ENCODE data around the gene CNTN4. TPM values are rescaled to one million over a fixed set of nuclear protein-coding genes. Genes with fewer than 3 reads are reported as not detected.

CNTN4 gene
- polyA plus RNA-seq, 3 donors = 28.0 to 30.2 (median 29.7) TPM

DNA sequence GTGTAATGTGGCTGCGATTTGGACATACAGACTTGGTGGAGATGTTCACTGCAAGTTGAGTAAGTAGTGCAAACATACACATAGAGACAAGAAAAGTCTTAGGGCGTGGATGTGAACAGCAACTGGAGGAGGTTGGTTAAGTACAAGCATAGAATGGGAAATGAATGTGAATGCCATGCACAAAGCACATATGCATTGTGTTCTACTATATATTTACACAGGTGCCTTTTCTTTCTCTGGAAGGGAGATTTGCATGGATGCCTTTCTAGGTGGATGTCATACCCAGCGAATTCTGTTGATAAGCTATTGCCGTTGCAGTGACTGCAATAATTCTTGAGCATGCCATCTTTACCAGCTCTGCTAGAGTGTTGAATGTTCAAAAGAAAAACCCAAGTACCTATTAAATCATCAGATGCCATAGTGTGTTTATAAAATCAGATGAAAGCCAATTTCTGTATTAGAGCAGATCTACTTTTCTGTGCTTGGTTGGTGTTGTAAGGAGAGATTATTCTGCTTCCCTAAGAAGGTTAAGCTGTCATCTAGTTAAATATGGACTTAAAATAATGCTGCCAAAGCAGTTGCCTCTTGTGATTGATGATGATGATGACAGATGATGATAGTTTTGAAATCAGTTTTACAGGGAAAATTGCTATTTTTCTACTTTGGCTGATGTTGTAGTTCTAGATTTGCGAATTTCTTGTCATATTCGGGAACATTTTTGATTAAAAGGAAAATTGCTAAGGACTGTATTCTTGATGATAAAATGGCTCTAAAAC lies 148.4 kb downstream of the CNTN4 start:
- DNase-seq = no peak

DNA sequence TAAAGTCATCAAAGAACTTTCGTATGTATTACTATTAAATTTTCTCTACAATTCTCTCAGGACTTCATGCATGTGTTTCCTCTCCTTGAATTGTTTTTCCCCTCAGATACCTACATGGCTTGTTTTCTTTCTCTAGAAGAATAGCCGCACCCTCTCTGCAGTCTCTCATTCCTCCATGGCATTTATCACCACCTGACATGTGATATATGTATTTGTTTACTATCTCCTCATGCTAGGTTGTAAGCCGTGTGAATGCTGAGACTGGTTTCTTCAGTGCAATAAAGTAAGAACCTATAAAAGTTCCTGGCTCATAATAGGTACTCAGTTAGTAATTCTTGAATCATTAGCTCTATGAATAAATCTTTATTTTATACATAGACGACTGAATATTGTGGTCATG lies 149.2 kb downstream of the CNTN4 start:
- DNase-seq = no peak

DNA sequence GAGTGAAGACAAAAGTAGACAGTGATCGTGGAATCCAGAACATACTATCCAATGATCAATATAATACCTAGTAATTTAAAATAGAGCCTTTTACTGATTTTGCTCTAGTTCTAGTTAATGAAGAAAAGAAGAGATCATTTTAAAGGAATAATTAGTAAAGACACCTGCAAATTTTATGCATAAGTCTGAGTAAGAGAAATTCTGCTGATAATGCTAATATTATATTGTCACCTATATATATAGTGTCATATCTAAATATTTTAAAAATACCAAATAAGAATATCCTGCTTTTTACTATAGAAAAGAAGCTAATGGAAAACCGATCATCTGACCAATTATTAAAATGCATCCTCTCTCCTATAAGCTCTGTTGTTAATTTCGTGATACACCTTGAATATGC lies 152.1 kb downstream of the CNTN4 start:
- DNase-seq = no peak

DNA sequence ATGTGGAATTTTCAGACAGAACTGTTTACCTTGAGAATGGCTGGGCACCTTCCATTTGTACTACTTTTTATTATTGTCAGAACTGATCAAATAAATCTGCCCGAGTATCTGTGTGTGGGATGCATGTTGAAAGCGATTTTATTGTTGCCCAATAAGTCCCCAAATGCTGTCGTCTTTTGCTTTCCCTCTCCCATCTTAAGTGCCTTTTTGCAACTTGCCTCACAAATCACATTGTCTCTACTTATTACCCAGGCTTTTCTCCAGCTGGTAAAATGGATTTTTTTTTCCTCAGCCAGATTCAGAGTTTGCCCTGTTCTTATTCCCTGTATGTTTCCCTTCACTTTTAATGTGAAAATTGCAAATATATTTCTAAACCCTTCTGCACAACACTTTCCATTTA lies 163.1 kb downstream of the CNTN4 start:
- DNase-seq = no peak

DNA sequence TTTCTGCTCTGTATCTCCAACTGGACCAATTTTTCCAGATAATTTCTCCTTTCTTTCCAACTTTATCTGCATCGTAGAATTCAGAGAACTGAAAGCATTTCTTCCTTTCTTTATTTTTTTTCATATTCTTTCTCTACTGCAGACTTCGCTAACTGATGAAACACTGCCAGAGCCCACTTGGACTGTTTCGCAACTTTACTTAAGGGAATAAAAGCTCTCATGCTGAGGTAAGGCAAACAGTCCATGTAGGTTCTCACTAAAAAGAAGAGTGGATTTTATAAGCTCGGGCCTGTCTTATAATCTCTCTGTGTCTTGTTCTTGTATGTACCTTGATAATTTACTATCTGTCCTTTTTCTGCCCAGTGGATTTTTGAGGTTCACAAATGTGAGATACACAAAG lies 163.5 kb downstream of the CNTN4 start:
- DNase-seq = no peak

DNA sequence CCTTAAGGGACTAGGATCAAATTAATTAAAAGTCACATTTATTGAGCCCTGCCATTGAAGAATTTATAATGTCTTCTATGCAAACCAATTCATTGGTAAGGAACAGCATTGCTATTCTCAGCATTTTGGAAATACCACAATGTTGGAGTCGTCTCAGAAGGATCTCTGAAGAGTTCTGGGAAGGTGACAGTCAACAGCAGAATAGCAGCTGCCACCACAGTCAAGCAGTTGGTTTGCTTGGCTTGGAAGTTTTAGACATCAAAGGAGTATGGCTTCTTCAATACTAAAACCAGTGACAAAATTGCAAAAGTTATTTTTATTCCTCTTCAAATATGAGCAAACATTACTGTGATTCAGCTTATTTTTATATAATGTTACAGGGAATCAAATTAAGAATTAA lies 167.9 kb downstream of the CNTN4 start:
- no peak for DNase-seq

DNA sequence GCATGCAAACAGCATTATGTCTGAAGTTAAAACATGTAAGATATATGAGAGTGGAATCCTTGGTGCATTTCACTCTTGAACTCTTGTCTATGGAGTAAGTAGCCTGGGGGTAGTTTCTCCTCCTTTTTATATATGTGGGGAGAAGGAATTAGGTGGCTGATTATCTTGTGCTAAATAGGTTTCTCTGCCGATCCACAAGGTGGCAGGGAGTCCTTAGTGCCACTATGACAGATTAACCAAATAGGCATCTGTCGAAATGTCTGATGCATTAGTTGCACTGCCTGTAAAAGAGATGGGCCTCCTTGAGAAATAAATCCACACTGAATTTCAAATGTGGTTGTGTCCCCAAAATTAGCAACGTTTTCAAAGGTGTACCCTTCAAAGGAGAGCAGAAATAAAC lies 170.1 kb downstream of the CNTN4 start:
- DNase-seq = no peak

DNA sequence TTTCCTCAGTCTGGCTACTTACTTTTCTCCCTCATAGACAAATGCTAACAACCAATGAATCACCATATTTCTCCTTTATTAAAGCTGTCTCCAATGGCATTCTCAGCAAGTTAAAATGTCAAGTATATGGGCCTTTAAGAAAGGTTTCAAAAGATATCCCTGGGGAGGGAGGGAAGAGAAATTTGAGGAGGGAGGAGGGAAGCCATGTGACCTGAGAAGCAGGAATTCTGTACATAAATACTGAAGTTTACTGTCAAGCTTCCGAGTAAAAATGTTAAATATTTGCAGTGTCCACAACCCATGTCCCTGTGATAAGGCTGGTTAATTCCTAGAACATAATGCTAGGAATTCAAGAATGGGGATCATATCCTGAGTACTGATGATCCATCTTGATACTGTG lies 175.9 kb downstream of the CNTN4 start:
- DNase-seq = peak; percentile 48

DNA sequence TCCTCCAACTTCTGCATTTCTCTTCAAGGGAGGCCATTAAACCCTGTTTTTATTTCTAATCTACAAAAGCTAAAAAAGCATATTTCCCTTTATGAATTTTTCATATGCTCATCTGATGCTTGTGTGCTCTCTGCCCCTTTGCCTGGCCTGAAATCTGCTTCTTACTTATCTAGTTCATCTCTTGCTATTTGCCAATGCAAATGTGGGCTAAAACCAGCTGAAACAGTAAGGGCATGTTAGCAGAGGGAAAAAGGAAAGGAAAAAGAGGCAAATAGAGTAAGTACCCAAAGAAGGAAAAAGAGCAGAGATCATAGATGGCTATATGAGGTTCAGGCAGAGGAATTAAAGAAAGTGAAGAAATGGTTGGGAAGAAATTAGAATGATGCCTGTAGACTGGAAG lies 185.2 kb downstream of the CNTN4 start:
- no peak for DNase-seq

DNA sequence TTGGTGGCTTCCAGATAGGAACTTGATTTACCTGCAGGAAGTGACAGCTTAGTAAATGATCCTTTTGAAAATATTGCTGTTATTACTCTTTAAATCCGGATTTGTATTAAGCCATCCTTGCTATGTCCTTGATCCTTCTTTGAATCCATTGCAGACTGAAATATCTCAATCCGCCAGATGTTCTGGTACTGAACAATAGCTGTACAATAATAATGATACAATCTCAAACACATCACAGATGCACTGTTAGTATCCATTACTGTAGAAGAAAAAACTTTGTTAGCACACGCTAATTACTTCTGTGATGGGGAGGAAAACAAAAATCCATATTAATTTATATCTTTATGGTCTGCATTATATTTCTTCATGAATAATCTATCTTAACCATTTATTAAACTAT lies 202.3 kb downstream of the CNTN4 start:
- DNase-seq = no peak

DNA sequence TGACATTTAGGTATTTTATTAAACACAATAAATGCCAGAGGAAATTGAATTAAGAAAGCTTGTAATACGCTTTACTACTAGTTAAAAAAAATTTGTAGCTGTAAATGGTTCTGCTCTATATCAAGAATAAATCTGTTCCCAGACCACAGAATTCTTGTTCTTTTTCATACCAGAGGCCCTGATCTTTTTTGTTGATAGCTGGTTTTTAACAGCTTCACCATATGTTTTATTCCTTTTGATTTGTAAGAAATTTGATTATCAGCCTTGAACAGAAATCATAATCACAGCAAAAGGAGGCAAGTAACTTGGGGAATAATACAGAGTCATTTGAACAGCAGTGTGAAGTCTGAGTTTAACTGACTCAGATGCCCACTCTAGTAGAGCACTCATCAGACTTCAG lies 202.7 kb downstream of the CNTN4 start:
- DNase-seq = no peak

DNA sequence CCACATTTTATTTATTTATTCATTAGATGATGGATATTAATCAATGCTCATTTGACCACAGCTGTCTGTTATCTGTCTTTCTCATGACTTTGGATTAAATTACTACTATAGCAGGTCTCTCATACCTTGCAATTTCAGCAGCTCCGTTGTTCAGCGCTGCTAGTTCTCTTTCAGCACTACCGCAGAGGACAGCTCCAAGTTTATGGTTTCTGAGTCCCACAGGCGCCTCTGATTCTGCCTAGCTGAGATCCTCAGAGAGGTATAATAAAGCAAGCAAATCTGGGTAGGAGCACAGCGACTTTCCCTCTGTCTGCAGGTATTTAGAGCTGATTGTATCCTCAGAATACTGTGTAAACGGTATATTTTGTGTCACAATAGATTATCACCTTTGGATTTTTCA lies 204.9 kb downstream of the CNTN4 start:
- DNase-seq = peak; percentile 75

DNA sequence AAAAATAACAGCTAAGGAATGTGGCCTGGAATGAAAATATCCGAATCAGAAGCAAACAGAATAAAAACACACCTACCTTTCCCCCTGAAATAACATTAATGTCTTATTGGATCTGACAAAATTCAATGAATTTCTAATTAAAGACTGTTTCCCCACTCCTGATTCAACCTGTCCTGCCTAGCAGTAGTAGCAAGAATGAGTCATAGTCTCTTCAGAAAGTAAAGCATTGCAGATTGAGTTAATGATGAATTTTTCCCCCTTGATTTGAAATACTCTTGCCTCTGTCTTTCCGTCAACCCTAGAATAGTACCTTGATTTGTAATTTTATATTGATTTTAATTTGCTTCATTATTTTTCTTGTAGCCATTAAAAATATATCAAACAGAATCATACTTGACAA lies 212.4 kb downstream of the CNTN4 start:
- DNase-seq = no peak

DNA sequence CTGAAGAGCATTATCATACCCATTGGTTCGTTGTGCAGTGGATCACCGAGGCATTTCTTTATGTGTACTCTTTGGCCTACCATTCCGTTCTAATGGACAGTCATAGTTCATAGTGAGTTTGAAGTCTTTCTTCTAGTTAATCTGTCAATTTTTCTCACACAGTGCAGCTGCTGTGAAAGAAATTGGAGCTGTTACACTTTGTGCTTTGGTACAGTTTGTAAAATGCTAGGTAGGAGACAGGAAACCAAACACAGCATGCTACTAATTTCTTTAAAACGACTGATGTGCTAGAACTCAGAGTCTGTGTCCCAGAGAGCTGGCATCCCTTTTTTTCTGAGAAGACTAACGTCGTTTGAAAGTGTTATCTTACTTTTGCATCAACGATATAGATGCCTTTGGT lies 218.9 kb downstream of the CNTN4 start:
- DNase-seq = no peak

DNA sequence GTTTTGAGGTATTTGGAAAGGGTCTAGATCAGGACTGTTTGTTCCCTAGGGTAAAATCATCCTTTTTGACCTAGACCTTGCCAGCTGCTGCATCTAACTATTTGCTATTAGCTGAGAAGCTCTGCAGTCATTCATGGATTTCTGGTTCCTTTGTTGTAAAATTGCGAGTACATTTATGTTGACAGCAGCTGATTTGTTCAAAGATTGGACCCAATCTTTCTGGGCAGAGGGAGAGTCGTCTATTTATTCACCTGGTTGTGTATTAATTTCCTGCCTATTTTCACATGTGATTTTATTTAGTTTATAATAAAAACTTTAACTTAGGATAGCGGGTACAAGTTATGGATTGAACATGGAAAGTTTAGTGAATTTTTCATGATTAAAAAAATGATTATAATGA lies 236.3 kb downstream of the CNTN4 start:
- no peak for DNase-seq

DNA sequence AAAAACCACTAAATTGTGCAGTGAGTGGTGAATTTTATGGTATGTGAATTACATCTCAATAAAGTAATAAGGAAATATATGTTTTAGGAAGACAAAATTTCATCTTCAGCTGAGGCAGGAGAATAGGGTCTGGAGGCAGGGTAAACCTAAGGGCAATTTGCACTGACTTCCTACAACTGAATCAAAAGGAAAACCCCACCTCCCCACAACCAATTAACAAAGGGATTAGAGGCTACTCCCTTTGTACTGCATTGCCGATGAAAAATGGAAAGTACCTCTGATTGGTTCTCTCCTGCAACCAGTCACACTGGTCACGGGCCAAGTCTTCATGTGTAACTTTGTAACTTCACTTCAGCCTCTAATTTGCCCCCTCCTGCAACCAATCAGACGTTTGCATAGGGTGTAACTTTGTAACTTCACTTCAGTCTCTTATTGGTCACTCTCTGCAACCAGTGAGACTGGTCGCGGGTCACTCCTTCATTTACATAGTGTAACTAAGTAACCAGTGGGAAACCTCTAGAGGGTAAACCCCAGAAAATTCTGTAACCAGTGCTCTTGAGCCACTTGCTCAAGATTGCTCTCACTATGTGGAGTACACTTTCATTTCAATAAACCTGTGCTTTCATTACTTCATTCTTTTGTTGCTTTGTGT lies 244.5 kb downstream of the CNTN4 start:
- no peak for DNase-seq

DNA sequence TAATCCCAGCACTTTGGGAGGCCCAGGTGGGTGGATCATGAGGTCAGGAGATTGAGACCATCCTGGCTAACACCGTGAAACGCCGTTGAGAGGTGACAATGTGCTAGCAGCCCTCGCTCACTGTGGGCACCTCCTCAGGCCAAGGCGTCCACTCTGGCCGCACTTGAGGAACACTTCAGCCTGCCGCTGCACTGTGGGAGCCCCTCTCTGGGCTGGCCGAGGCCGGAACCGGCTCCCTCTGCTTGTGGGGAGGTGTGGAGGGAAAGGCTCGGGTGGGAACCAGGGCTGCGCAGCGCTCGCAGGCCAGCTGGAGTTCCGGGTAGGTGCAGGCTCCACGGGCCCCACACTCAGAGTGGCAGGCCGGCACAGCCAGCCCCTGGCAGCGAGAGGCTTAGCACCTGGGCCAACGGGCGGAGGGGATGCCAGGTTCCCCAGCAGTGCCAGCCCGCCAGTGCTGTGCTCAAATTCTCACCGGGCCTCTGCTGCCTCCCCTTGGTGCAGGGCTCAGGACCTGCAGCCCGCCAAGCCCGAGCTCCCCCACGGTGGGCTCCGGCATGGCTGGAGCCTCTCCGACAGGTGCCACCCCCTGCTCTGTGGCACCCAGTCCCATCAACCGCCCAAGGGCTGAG lies 253.6 kb downstream of the CNTN4 start:
- DNase-seq = no peak

DNA sequence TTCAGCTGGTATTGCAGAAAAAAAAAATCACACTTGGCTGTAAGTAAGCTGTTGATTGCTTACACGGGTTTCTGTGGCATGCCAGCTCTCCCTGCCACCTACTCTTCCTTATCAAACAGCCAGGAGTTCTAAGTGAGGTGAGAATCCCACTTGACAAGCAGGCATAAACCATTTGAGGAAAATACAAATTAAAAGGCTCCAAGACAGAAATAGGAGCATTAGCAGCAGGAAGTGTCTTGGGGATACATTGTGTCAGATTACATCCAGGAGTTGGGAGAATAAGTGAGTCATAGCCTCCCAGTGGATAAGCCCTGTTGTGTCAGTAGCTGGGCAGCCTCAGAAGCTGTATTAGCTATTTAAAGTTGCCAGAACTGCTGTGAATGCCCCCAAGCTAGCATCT lies 256.0 kb downstream of the CNTN4 start:
- DNase-seq = peak; percentile 7

DNA sequence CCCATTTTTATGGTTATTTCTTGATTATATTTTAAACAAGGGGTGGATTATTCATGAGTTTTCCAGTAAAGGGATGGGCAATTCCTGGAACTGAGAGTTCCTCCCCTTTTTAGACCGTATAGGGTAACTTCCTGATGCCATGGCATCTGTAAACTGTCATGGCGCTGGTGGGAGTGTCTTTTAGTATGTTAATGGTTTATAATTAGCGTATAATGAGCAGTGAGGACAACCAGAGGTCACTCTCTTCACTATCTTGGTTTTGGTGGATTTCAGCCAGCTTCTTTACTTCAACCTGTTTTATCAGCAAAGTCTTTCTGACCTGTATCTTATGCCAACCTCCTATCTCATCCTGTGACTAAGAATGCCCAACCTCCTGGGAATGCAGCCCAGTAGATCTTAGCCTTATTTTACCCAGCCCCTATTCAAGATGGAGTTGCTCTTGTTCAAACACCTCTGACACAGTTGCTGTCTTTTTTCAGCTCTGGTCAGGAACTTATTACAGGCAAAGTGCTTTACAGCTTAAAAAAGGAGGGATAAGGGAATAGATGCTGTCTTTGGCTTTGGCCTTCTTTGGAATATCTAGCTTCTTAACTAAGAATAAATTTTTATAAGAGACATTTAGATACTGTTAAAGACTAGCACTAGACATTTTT lies 257.8 kb downstream of the CNTN4 start:
- DNase-seq = no peak

DNA sequence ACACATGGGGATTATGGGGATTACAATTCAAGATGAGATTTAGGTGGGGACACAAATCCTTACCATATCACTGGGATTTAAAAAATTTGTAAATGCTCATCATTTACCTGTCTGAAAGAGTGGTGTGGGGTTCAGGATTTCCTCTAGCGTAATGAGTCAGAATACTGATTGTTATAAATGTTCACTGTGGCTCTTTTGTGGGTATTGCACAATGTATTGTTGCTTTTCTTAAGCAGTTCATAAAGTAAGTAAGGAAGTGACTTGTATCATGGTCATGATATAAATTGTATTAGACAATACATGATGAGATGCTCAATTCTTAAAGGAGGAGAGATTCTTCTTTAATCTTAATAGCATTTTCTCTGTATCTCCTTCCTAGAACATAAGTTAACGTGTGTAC lies 262.1 kb downstream of the CNTN4 start:
- DNase-seq = no peak

DNA sequence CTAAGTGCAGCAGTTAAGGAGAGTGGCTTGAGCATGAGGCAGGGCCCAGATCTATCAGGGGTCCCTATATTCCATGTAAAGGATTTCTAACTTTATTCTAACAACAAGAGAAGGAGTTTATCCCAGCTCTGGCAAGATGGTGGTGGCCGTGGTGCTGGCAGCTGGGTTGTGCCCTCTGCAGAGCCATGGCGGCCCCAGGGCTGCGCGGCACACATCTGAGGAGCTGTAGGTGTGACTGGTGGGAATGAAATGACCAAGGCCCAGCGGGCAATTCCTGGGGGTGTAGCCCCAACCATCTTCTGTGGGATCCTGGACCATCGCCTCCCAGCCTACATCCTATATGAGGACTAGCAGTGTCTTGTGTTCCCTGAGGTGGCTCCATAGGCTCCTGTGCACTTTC lies 263.5 kb downstream of the CNTN4 start:
- DNase-seq = no peak

DNA sequence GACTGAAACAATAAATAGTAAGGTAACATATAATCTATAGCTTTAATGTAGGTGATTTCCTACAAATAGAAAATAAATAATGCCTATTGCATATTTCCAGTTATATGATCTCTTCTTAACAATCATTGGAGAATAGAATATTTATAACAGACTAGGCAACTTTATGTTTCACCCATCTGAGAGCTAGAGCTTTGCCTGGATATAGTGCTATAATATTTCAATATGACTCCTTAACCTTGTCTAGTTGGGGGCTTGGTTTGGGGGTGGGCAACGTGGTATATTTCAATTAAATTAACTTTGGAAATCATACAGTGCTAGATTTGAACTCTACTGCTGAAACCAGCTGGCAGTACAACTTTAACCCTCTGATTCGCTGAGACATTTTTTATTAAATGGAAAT lies 265.2 kb downstream of the CNTN4 start:
- DNase-seq = no peak

DNA sequence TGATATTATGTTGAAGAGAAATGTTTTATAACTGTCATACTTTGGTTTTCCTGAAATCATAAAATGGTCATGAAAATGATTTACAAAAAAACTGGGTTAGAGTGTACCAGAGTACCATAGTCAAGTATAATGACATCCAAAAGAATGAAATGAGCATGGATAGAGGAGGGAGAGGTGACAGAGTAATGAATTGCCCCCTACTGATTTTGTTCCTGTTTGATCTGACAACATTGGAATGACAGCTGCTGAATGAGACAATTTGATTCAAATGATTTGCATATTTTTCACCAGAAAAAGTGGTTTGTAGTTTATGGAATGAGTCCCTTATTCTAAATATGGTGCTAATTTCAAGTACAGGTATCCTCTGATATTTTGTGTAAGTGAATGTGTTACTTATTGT lies 271.7 kb downstream of the CNTN4 start:
- no peak for DNase-seq
